TTC549 (cell line): ENCODE measurements around the gene SFI1.
"Not testable (repeated sequence)": the region's sequence is repeated elsewhere in the genome, so short reads cannot be mapped to it uniquely, and the experiment has no call there.

Source experiments
- FAIRE-seq: peaks from 2 replicates; lab custom pipeline; 2012; peaks lifted over from hg19 to GRCh38; lab: Jason Lieb, UNC

The SFI1 gene

DNA sequence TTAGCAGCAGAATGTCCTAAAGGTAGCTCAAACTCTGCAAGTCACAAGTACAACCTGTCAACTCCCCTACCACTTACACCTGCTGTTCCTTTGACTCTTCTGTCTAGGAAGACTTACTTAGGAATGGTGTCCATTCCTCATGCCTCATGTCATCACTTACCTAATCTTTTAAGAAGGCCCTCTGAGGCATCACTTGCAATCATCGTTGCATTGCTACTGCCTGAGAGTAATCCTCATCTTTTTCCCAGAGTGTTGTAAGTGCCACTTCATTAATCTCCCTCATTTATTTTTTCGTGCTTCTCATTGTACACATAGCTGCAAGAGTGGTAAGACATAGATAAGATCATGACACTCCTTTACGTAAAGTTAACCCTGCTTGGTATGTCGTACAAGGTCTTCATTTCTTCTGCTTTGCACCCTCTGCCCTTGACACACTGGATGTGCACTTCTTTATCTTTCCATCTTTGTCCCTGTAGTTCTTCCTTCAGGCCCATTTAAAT, 54.6 kb downstream of the SFI1 start:
- no peak for FAIRE-seq

DNA sequence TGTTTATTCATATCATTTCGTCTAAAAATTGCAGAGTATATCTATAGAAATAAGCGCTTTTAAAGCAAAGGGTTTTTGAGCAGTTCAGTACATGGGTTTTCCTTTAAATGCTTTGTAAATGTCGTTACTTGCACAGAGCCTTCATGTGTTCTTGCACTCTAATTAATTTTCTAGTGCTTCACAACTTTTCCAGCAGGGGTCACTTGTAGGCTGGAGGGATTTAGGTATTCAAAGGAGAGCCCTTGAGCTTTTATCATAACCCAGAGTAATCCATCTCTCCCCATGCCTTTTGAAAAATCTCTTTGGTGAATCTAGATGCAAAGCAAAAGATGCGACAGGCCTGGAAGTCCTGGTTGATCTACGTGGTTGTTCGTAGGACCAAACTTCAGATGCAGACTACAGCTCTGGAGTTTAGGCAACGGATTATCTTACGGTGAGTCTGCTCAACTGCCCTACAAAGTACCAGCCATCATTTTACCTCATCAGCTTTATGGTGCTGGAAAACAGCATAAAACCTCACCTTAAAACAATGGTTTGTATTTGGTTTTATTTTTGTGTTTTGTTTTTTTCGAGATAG, 60.4 kb downstream of the SFI1 start:
- FAIRE-seq, result no peak

DNA sequence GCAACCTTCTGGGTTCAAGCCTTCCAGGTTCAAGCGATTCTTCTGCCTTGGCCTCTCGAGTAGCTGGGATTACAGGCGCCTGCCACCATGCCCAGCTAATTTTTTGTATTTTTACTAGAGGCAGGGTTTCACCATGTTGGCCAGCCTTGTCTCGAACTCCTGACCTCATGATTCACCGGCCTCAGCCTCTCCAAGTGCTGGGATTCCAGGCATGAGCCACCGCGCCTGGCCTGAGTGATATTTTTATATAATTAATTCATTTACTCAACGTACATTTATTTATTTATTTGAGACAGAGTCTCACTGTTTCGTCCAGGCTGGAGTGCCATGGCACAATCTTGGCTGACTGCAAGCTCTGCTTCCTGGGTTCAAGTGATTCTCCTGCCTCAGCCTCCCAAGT, 62.2 kb downstream of the SFI1 start:
- FAIRE-seq, result not testable (repeated sequence)

DNA sequence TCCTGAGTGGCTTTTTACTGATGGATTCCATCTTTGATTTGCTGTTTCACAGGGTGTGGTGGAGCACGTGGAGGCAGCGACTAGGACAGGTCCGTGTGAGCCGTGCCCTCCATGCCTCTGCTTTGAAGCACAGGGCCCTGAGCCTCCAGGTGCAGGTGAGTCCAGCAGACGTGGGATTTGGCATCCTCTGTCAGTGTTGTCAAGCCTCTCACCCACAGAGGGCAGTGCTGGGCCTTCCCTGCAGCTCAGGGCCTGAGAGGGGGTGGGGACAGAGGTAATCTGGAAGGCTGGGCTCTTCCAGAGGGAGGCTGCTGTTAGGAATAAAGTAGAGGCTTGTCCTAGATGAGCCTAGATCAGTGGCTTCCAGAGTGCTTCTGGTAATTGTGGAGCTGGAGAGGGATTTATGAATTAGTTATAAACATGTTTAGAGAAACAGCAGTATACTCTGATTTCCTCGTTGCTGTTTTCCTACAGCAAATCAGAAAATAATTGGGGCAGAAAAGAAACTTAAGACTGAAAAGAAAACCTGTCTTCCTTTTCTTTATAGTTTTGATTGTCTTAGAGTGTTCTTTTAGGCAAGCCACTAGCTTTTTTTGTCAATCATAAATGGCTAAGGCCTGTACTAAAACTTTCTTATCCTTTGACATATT, 65.0 kb downstream of the SFI1 start:
- FAIRE-seq, result no peak

- no peak for FAIRE-seq
These were observed 65.6 kb downstream of the SFI1 start for GRCh38 chr22:31561970-31562369.

GRCh38 chr22:31566484-31566883, 70.1 kb downstream of the SFI1 start:
- FAIRE-seq, result no peak

- FAIRE-seq, result no peak
These were observed 70.9 kb downstream of the SFI1 start for GRCh38 chr22:31567196-31567595.

DNA sequence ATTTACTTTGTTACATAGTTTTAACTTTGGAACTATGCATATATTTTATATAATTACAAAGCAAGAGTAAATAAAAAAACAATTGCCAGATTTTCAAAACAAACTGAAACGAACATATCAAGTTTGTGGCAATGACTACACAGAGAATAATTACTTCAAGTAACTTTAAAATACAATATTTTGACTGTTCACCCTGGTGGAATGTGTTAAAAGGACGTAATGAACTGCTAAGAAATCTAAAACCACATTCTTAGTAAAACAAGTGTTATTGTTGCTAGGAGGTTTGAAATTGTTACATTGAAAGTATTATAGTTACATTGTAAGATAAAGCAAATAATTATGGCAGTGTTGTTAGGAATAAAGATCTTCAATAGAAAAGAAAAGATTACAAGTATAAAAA, 71.4 kb downstream of the SFI1 start:
- no peak for FAIRE-seq

DNA sequence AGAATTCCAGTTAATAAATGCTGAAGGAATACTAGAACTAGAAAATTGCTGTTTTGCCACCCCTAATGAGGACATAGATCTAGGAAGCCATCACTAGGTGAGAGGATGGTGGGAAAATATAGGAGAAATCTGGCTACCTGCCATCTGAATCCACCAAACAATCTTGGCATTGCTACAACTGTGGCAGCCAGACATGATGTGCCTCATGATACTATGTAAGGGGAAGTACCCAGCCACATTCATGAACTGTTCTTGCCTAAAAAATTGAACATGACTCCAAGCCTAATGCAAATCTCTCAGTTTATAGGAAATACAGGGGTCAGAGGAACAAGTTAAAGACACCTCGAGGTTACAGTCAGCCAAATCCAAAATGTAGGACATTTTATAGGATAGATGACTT, 72.8 kb downstream of the SFI1 start:
- no peak for FAIRE-seq

GRCh38 chr22:31572939-31573338, 76.6 kb downstream of the SFI1 start:
- no peak for FAIRE-seq

DNA sequence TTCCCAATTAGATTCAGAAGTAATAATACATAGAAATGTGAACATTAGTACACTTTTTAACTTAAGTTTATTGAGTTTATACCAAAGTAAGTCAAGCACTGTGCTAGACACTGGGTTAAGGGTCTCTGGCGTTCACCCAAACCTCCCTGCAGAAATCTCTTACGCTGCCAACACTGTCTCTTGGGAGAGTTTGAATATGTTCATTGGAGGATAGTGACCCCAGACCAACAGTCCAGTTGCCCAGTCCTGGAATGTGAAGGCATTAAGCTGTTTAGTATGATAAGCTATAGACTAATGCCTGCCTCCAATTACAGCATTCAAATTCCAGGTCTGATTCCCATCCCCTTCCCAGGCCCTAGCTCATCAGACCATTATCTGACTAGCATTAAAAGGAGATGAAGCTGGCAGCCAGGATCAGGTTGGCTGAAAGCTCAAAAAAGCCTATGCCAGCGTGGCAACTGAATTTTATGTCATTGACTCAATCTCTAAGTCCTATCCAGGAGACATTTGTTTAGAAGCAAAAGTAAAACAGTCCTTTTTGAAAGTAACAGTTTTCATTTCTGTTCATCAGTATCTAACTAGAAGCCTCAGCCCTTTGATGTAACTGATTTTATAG, 77.8 kb downstream of the SFI1 start:
- no peak for FAIRE-seq

DNA sequence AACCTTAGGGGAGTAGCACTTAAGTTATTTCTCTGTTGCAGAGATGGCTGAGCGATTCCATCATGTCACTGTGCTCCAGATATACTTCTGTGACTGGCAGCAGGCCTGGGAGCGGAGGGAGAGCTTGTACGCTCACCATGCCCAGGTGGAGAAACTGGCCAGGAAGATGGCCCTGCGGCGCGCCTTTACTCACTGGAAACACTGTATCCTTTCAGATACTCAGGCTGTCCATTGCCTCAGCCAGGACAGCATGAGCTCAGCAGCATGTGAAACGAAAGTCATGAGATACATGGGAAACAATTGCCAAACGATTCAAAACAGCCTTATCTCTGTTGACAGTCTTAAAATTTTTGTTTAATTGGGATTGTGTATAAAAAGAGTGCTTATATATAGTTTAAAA, 78.9 kb downstream of the SFI1 start:
- FAIRE-seq, result no peak

DNA sequence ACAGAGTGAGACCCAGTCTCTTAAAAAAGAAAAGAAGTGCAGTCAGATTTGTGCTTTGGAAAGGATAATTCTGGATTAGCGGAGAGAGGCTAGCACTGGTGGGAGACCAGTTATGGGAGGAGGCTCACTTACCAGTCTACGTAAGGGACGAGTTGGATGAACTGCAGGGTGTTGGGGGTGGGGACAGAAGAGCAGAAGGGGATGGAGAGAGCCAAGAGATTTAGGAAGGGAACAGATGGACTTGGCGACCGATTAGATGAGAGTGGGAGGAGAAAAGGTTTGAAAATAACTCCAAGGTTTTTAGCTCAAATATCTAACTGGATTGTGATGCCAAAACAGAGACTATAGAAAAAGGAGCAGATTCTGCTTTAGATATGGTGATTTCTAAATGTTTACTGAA, 81.4 kb downstream of the SFI1 start:
- no peak for FAIRE-seq

DNA sequence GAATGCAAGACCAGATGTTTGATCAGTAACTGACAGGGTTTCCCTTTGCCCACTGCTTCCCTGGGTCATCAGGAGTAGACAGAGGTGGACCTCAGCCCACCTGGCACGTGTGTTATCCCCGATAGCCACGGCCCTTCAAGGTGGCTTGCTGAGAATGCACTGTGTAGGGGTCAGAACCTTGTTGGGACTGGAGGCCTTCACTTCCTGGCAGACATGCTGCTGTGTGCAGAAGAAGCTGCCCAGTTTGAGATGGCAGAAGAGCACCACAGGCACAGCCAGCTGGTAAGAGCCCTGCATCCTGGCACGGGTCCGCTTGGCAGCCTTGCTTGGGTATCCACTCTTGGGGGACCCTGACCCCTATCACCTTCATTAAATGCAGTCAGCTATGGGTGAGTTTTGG, 81.8 kb downstream of the SFI1 start:
- no peak for FAIRE-seq

DNA sequence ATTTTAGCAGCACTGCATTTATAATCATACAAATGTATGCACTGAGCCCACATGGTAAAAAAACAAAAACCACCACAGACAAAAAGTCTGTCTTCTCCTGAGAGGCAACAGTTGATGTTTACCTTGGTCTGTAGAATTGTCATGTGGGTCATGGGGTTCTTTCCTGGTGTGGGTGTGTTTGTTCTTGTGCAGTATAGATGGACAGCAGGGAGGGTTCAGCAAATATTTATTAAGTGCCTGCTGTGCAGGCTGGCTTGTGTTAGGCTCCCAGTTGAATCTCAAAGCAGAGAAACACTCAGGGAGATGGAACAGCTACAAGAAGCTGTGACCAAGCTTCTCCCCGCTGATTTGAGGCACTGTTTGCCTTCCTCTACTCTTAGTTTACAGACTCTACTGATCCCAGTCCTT, 83.5 kb downstream of the SFI1 start:
- FAIRE-seq, result no peak

DNA sequence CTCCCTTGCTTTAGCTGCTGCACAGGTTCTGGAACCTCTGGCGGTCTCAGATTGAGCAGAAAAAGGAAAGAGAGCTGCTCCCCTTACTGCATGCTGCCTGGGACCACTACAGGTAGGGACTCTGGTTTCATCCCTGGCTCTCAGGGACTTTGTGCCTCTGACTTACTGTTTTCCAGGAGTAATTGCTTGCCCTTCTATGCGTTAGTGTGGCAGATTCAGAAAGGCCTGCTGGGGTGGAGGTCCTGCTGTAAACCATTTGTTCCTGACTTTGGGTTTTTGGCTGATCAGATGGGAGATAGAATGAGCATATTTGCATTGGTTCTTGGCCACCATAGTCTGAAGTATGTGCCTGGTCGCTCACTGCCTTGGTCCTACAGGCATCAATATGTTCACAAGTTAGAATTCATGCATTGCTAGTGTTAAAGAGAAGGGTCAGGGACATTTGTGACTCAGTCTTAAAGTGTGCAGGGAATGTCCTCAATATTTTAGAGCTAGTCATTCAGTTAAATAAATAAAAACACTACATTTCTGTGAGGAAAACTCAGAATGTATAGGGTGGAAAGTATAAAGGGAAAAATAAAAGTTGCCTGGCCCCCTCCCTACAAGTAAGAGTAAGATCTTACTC, 87.6 kb downstream of the SFI1 start:
- FAIRE-seq, result no peak

GRCh38 chr22:31584804-31585160, 88.4 kb downstream of the SFI1 start:
- FAIRE-seq, result no peak

GRCh38 chr22:31585161-31585859, 89.0 kb downstream of the SFI1 start:
- no peak for FAIRE-seq

GRCh38 chr22:31586137-31586920, 90.0 kb downstream of the SFI1 start:
- FAIRE-seq, result no peak

- FAIRE-seq, result no peak
These were observed 92.8 kb downstream of the SFI1 start for GRCh38 chr22:31588970-31589675.

- FAIRE-seq, result not testable (repeated sequence)
These were observed 93.8 kb downstream of the SFI1 start for GRCh38 chr22:31590161-31590560.
